Peyer's patch (tissue), 4 donors: Measurements from ENCODE around the gene GLDN. TPM values are rescaled to one million over a fixed set of nuclear protein-coding genes. Genes with fewer than 3 reads are reported as not detected.

ENCODE experiments used
- DNase-seq, 3 donors: peaks; one replicate each; pipeline ENCODE4 v3.0.0-alpha.2; 2017 to 2019
- H3K27ac ChIP-seq, 4 donors: fragments of 200-600 bp; sonication (generic); one replicate each; pipeline ENCODE4 v1.5.1; 2016 to 2019
- H3K27me3 ChIP-seq, 2 donors: fragments of 200-600 bp; sonication (generic); one replicate each; pipeline ENCODE4 v1.5.1; 2019
- H3K36me3 ChIP-seq, 3 donors: fragments of 200-600 bp; sonication (generic); one replicate each; pipeline ENCODE4 v1.5.1; 2016 to 2019
- H3K4me1 ChIP-seq, 4 donors: fragments of 200-600 bp; sonication (generic); one replicate each; pipeline ENCODE4 v1.5.1; 2016 to 2019
- H3K4me3 ChIP-seq, 4 donors: fragments of 200-600 bp; sonication (generic); 1 replicate in 3 of 4; 2 replicates in 1 of 4; pipeline ENCODE4 v1.5.1; 2016 to 2019; ENCODE audit warnings: mild to moderate bottlenecking in 1 of 4
- H3K9me3 ChIP-seq, 4 donors: fragments of 200-600 bp; sonication (generic); one replicate each; pipeline ENCODE4 v1.5.1; 2016 to 2019; ENCODE audit warnings: mild to moderate bottlenecking in 1 of 4
- CTCF ChIP-seq, 6 experiments: fragments of 450-650 bp in 4 of 6; fragments of 200-600 bp in 2 of 6; sonication (generic) in 1 of 6; IDR thresholded peaks; one replicate each; pipeline ENCODE4 v1.5.1; 2017 to 2019; ENCODE audit warnings: antibody characterized with exemption in 6 of 6, mild to moderate bottlenecking in 3 of 6, moderate library complexity in 1 of 6
- POLR2A ChIP-seq, 2 donors: fragments of 450-650 bp; IDR thresholded peaks; one replicate each; pipeline ENCODE4 v1.5.1; 2017; ENCODE audit warnings: antibody characterized with exemption in 2 of 2, mild to moderate bottlenecking in 2 of 2, moderate library complexity in 2 of 2
- total RNA-seq, 4 donors: library from RNA; depleted of rRNA; stranded (reverse); fragments of >200 nt; gene quantifications; one replicate each; pipeline ENCODE4 v1.1.0, GENCODE V29; 2016

The GLDN gene
- total RNA-seq, 4 donors from 2014 or later = 0.13 to 0.18 TPM; not detected in 2

DNA sequence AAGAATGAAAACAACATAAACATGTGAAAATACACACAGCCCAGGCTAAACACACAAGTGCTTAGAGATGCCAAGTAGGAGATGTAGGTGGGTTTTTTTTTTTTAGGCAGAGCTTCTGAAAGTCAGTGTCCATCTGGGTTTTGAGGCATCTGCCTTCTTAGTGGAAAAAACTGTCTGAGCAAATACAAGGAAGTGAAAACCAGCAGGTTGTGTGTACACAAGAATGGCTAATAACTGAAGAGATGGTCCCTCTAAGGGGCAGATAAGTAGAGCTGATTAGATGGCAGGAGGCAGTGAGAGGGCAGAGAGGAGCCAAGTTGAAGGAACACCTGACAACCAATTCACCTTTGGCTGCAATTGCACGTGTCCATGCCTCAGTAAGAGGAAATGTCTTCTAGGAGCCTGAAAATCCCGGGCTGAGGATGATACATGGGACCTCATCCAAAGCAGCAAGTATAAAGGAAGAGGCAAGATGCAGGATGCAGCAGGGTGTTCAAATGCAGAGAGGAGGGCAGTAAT is 37.9 kb upstream of the GLDN start:
- DNase-seq = no peak
- Histone ChIP-seq H3K4me3 (no peak overlapping the region), H3K4me1 (no peaks in the 10 kb centered on the region), H3K27ac (no peak overlapping the region), H3K36me3 (no peaks in the 10 kb centered on the region), H3K27me3 (no peaks in the 10 kb centered on the region), H3K9me3 (no peaks in the 10 kb centered on the region)
- TF ChIP-seq CTCF (IDR thresholded peaks at IDR 0.05) (no peak), POLR2A (IDR thresholded peaks at IDR 0.05) (no peak)

DNA sequence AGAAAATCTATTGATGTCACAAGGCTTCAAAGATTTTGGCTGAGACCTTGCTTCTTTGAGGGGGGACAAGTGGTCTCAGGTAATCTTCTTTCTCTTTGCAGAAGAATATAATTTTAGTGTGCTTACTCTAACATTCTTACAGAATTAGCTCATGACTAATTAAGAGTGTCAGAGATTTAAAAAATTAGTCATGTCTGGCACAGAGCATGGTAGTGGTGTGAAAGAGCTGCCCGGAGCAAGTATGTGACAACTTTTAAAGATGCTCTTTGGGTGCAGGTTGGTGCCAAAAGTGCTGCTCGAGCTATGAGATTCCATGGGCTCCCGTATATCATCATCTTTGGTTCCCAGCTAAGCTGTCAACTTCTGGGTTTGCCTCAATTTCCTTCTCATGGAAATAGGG is 34.1 kb upstream of the GLDN start:
- H3K36me3 ChIP-seq = no peaks in the 10 kb centered on the region
- H3K9me3 ChIP-seq = no peaks in the 10 kb centered on the region
- no peak for DNase-seq
- H3K27ac ChIP-seq = no peak overlapping the region
- H3K27me3 ChIP-seq = no peaks in the 10 kb centered on the region
- TF ChIP-seq CTCF (IDR thresholded peaks at IDR 0.05) = no peak
- no peak for TF ChIP-seq POLR2A (IDR thresholded peaks at IDR 0.05)
- H3K4me3 ChIP-seq = no peak overlapping the region
- H3K4me1 ChIP-seq = no peaks in the 10 kb centered on the region

DNA sequence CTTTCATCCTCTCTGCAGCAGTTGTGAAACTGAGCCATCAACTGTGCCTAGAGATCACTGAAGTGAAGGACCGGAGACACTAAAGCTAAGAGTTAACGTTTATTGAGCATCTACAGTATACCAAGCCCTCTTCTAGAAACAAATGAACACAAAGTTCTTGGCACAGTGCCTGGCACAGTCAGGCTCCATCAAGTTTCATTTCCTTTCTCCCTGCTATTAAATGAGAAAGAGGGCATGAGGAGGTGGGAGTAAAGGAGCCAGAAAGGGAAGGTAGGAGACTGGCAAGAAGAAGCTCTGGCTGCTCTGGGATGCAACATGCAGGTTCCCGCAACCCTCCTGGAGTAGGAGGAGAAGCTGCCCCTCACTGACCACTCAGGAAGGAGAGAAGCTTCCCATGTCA is 33.6 kb upstream of the GLDN start:
- no peaks in the 10 kb centered on the region for H3K9me3 ChIP-seq
- no peak for TF ChIP-seq CTCF (IDR thresholded peaks at IDR 0.05)
- TF ChIP-seq POLR2A (IDR thresholded peaks at IDR 0.05) = no peak
- no peak overlapping the region for H3K4me3 ChIP-seq
- H3K27ac ChIP-seq = no peak overlapping the region
- DNase-seq = no peak
- H3K36me3 ChIP-seq = no peaks in the 10 kb centered on the region
- H3K27me3 ChIP-seq = no peaks in the 10 kb centered on the region
- no peaks in the 10 kb centered on the region for H3K4me1 ChIP-seq

DNA sequence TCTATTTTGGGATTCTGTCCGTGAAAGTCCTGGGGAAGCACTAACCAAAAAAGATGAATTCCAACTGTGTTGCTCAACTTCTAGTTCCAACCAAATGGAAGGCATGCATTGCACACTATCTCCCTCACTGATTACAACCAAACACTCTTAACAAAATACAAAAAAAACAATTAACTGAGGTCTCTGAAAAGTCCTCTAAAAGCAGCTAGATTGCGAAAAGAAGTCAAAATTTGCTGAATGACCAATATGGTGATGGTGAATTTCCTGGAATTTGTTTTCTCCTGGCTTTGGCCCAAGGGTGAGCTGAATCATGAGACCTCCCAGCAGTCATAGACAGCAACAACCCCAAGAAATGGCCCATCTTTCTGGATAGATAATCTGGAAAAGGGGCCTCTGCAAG is 31.4 kb upstream of the GLDN start:
- H3K27ac ChIP-seq = peak overlapping the region in 1 of 4 donors; percentile 35
- DNase-seq = no peak
- no peaks in the 10 kb centered on the region for H3K9me3 ChIP-seq

GRCh38 chr15:51311510-51311909 is 29.9 kb upstream of the GLDN start:
- Histone ChIP-seq H3K27ac (peak overlapping the region in 1 of 4 donors; percentile 35), H3K4me1 (no peaks in the 10 kb centered on the region), H3K4me3 (no peak overlapping the region), H3K36me3 (no peaks in the 10 kb centered on the region), H3K27me3 (no peaks in the 10 kb centered on the region), H3K9me3 (no peaks in the 10 kb centered on the region)
- TF ChIP-seq POLR2A (IDR thresholded peaks at IDR 0.05) (no peak), CTCF (IDR thresholded peaks at IDR 0.05) (no peak)
- DNase-seq = no peak

More for the DNA sequence above, 31.4 kb upstream of the GLDN start:
- Histone ChIP-seq H3K36me3 (no peaks in the 10 kb centered on the region), H3K27me3 (no peaks in the 10 kb centered on the region), H3K4me1 (no peaks in the 10 kb centered on the region), H3K4me3 (no peak overlapping the region)
- no peak for TF ChIP-seq CTCF (IDR thresholded peaks at IDR 0.05)
- TF ChIP-seq POLR2A (IDR thresholded peaks at IDR 0.05) = no peak
